H1 (cell line): ENCODE data around the gene FAAH2. TPM values are rescaled to one million over a fixed set of nuclear protein-coding genes. Genes with fewer than 3 reads are reported as not detected.

Experiments used
- CHD7 ChIP-seq: fragments of 300-600 bp; sonication (generic); IDR thresholded peaks from 2 replicates; pipeline ENCODE4 v1.7.1; 2012; ENCODE audit warnings: low read length, moderate library complexity, mild to moderate bottlenecking, inconsistent platforms; ENCODE audit not compliant: insufficient replicate concordance
- polyA plus RNA-seq, 7 experiments: library from polyadenylated mRNA; depleted of rRNA in 3 of 7; stranded (reverse) in 5 of 7; unstranded in 2 of 7; fragments of >200 nt in 5 of 7; fragments of 200-250 nt in 2 of 7; gene quantifications; 1 replicate in 5 of 7; 2 replicates in 1 of 7; 4 replicates in 1 of 7; pipeline versions ENCODE4 v1.2.1 to v1.2.3, GENCODE V29; 2011 to 2013; ENCODE audit warnings: missing spikeins in 2 of 7, mixed read lengths in 2 of 7
- total RNA-seq: library from RNA; stranded (reverse); fragmentation: NEBNext Ultra II Directional; extraction: Animal tissue kit (Norgen Biotek cat#: 25700); gene quantifications from 2 replicates; pipeline ENCODE4 v1.2.1, GENCODE V29; 2021

The FAAH2 gene
- total and polyA plus RNA-seq, 2 of the 8 experiments (the other 6 are each of a cell fraction or from before 2014, with no cell fraction given) = 3.6 to 4.4 TPM

- TF ChIP-seq CHD7 = no peak
Observed at GRCh38 chrX:57481514-57481913, 195.0 kb downstream of the FAAH2 start (continued).
